ENCODE results near the gene FOXP2.

Gene FOXP2

DNA sequence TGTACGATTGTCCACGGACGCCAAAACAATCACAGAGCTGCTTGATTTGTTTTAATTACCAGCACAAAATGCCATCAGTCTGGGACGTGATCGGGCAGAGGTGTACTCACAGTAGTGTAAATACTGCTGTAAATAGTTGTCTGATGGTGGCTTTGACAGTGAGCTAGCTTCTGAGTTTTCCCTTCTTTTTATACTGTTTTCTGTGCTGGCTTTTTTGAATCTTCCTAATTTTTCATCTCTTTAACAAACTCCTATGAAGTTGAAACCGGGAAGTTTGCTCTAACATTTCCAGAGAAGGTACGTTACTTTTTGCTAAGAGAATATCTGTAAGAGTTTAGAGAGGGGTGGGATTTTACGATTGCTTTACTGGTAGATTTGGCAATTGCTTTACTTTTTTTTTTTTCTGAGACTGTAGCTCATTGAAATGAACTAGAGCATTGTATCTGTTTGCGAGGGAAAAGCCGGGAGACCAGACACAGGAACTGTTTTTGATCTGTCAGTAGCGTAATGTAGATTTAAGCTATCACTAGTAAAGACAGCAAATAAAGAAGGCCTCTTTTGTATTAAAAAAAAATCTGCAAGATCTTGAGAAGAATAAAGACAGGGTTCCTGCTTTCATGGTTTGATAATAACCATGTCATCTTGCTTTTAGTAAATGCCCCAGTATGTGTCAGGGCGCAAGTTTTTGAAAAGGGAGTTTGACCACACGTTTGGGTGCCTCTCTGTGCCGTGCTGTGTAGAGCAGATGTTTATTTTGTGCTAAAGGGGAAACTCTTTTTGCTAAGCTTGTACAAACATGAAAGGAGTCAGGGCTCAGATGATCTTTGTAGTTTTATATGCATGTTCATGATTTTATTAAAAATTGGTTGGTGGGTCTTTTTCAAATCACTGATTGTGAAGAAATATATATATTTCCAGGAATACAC is 712 bp downstream of the FOXP2 start:
- peaks cover 29% of the 10 kb centered on the region for H3K27me3 ChIP-seq (ENCODE audit: insufficient read depth, low read length, poor library complexity)
- no peak overlapping the region for H2AFZ ChIP-seq (ENCODE audit: low read depth, low read length)
- no peaks in the 10 kb centered on the region for H4K20me1 ChIP-seq (ENCODE audit: insufficient read depth, low read length)
- H3K27ac ChIP-seq (ENCODE audit: low read length) = no peak overlapping the region
- no peak overlapping the region for H3K9ac ChIP-seq (ENCODE audit: low read depth, low read length)
- H3K79me2 ChIP-seq (ENCODE audit: insufficient read depth, low read length) = no peaks in the 10 kb centered on the region
- no peak for TF ChIP-seq CTCF (IDR thresholded peaks at IDR 0.05; ENCODE audit: borderline replicate concordance, extremely low read depth, low read length, poor library complexity, severe bottlenecking)
- no peak for TF ChIP-seq EZH2 (IDR thresholded peaks at IDR 0.05; ENCODE audit: borderline replicate concordance, low read depth, low read length, severe bottlenecking)
- H3K36me3 ChIP-seq (ENCODE audit: insufficient read depth, low read length) = no peaks in the 10 kb centered on the region
- no peak for DNase-seq
- no peak overlapping the region for H3K4me3 ChIP-seq (ENCODE audit: low read depth in 1 of 2, low read length in 2 of 2)
- no peaks in the 10 kb centered on the region for H3K9me3 ChIP-seq (ENCODE audit: insufficient read depth, low read length, severe bottlenecking)
- no peak overlapping the region for H3K4me2 ChIP-seq (ENCODE audit: insufficient read depth, low read length)
- ATAC-seq (ENCODE audit: insufficient read depth, low read depth) = no peak
- no peaks in the 10 kb centered on the region for H3K4me1 ChIP-seq (ENCODE audit: insufficient read depth, low read length)

DNA sequence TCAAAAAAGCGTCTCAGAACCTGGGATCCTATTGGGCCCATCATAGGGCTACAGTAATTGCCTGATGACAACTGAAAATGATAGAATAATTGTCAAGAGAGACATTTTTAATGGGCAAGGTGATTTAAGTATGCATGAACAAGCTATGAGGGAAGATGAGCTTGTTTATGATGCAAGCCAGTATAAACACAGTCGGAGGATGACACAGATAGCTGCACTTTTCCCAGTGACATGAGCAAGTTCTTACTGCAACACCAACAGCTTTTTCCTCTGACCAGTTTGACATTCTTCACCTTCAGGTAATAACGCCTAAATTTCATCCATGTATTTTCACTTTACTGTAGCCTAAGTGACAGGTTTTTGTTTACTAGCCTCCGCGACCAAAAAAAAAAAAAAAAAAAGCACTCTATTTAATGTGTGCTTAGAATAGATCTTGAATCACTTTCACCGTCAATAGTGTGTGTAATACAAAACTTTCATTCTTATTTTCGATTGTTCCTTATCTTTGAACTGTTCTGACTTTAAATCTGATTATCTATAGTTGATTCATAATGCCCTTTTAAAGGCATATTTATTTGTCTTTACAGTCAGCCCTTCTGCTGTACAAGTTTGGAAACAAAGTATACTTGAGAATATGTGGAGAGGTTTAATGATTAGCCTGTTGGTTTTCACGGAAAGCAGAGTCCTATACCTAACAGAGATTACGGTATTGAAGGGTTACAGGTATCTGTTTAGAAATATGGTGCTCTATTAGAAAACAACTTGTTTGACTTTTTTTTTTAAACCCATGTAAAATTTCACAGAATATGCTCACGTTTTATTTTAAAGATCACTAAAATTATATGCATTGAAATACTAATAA is 1.7 kb downstream of the FOXP2 start:
- H3K4me2 ChIP-seq (ENCODE audit: insufficient read depth, low read length) = no peak overlapping the region
- DNase-seq = no peak
- no peak overlapping the region for H3K4me3 ChIP-seq (ENCODE audit: low read depth in 1 of 2, low read length in 2 of 2)

GRCh38 chr7:114417290-114417689 is 2.7 kb downstream of the FOXP2 start:
- H3K4me2 ChIP-seq (ENCODE audit: insufficient read depth, low read length) = no peak overlapping the region
- peaks cover 22% of the 10 kb centered on the region for H3K27me3 ChIP-seq (ENCODE audit: insufficient read depth, low read length, poor library complexity)
- no peaks in the 10 kb centered on the region for H3K79me2 ChIP-seq (ENCODE audit: insufficient read depth, low read length)
- H2AFZ ChIP-seq (ENCODE audit: low read depth, low read length) = no peak overlapping the region
- H3K4me3 ChIP-seq (ENCODE audit: low read depth in 1 of 2, low read length in 2 of 2) = no peak overlapping the region
- no peaks in the 10 kb centered on the region for H4K20me1 ChIP-seq (ENCODE audit: insufficient read depth, low read length)
- no peaks in the 10 kb centered on the region for H3K36me3 ChIP-seq (ENCODE audit: insufficient read depth, low read length)
- no peaks in the 10 kb centered on the region for H3K4me1 ChIP-seq (ENCODE audit: insufficient read depth, low read length)
- no peak for ATAC-seq (ENCODE audit: insufficient read depth, low read depth)
- H3K9ac ChIP-seq (ENCODE audit: low read depth, low read length) = no peak overlapping the region
- no peaks in the 10 kb centered on the region for H3K9me3 ChIP-seq (ENCODE audit: insufficient read depth, low read length, severe bottlenecking)
- TF ChIP-seq EZH2 (IDR thresholded peaks at IDR 0.05; ENCODE audit: borderline replicate concordance, low read depth, low read length, severe bottlenecking) = no peak
- no peak for TF ChIP-seq CTCF (IDR thresholded peaks at IDR 0.05; ENCODE audit: borderline replicate concordance, extremely low read depth, low read length, poor library complexity, severe bottlenecking)
- no peak for DNase-seq
- H3K27ac ChIP-seq (ENCODE audit: low read length) = no peak overlapping the region

More for the DNA sequence above, 1.7 kb downstream of the FOXP2 start:
- Histone ChIP-seq H3K9ac (ENCODE audit: low read depth, low read length) (no peak overlapping the region), H4K20me1 (ENCODE audit: insufficient read depth, low read length) (no peaks in the 10 kb centered on the region), H3K27me3 (ENCODE audit: insufficient read depth, low read length, poor library complexity) (peaks cover 26% of the 10 kb centered on the region), H3K4me1 (ENCODE audit: insufficient read depth, low read length) (no peaks in the 10 kb centered on the region), H2AFZ (ENCODE audit: low read depth, low read length) (no peak overlapping the region), H3K36me3 (ENCODE audit: insufficient read depth, low read length) (no peaks in the 10 kb centered on the region), H3K9me3 (ENCODE audit: insufficient read depth, low read length, severe bottlenecking) (no peaks in the 10 kb centered on the region), H3K79me2 (ENCODE audit: insufficient read depth, low read length) (no peaks in the 10 kb centered on the region), H3K27ac (ENCODE audit: low read length) (no peak overlapping the region)
- ATAC-seq (ENCODE audit: insufficient read depth, low read depth) = no peak
- TF ChIP-seq EZH2 (IDR thresholded peaks at IDR 0.05; ENCODE audit: borderline replicate concordance, low read depth, low read length, severe bottlenecking) = no peak

DNA sequence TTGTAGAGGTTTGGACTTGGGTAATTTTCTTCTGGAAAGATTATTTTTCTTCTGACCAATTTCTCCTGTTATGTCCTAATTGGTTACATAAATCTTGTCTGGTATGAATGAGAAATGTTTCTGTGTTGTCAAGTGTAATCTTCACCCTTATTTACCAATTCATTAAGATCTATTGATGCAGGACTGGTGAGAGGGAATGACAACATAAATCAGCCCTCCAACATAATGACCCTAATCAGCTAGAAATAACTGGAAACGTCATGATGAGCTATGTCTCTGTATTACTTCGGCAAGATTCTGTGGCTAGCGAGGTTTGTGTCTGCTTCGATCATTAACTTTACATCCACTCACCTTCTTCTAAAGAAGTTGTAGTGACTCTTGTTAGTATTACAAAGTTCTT is 3.5 kb downstream of the FOXP2 start:
- ATAC-seq (ENCODE audit: insufficient read depth, low read depth) = no peak
- TF ChIP-seq CTCF (IDR thresholded peaks at IDR 0.05; ENCODE audit: borderline replicate concordance, extremely low read depth, low read length, poor library complexity, severe bottlenecking) (no peak), EZH2 (IDR thresholded peaks at IDR 0.05; ENCODE audit: borderline replicate concordance, low read depth, low read length, severe bottlenecking) (no peak)
- no peaks in the 10 kb centered on the region for H3K4me1 ChIP-seq (ENCODE audit: insufficient read depth, low read length)

More for the DNA sequence above, 3.5 kb downstream of the FOXP2 start:
- no peak overlapping the region for H3K4me3 ChIP-seq (ENCODE audit: low read depth in 1 of 2, low read length in 2 of 2)
- H3K9ac ChIP-seq (ENCODE audit: low read depth, low read length) = no peak overlapping the region
- no peaks in the 10 kb centered on the region for H3K79me2 ChIP-seq (ENCODE audit: insufficient read depth, low read length)
- H2AFZ ChIP-seq (ENCODE audit: low read depth, low read length) = no peak overlapping the region
- DNase-seq = no peak
- H3K27ac ChIP-seq (ENCODE audit: low read length) = no peak overlapping the region
- H3K9me3 ChIP-seq (ENCODE audit: insufficient read depth, low read length, severe bottlenecking) = no peaks in the 10 kb centered on the region
- no peaks in the 10 kb centered on the region for H4K20me1 ChIP-seq (ENCODE audit: insufficient read depth, low read length)
- no peak overlapping the region for H3K4me2 ChIP-seq (ENCODE audit: insufficient read depth, low read length)
- peaks cover 18% of the 10 kb centered on the region for H3K27me3 ChIP-seq (ENCODE audit: insufficient read depth, low read length, poor library complexity)
- H3K36me3 ChIP-seq (ENCODE audit: insufficient read depth, low read length) = no peaks in the 10 kb centered on the region
